ENCODE data around the gene AGRN.
A peak's percentile ranks its signal among the peaks of the same experiment; 100 is the strongest.

- no peak for TF ChIP-seq TEAD4 (IDR thresholded peaks at IDR 0.05)
- no peak for TF ChIP-seq RAD21 (IDR thresholded peaks at IDR 0.05; ENCODE audit: low read depth)
- no peak for TF ChIP-seq CREB1 (IDR thresholded peaks at IDR 0.05; ENCODE audit: low read depth)
- TF ChIP-seq EGR1 (IDR thresholded peaks at IDR 0.05): no peak
- TF ChIP-seq, protein P1, sequence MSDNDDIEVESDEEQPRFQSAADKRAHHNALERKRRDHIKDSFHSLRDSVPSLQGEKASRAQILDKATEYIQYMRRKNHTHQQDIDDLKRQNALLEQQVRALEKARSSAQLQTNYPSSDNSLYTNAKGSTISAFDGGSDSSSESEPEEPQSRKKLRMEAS (IDR thresholded peaks at IDR 0.05): no peak
- peak; percentile 37; the same call in 1 of the 2 replicates for TF ChIP-seq ZBTB7A (IDR thresholded peaks at IDR 0.05; ENCODE audit: low read depth)
- no peak for TF ChIP-seq EP300 (IDR thresholded peaks at IDR 0.05; ENCODE audit: borderline replicate concordance)
- TF ChIP-seq CEBPB (IDR thresholded peaks at IDR 0.05): no peak
- no peak for TF ChIP-seq YY1 (IDR thresholded peaks at IDR 0.05; ENCODE audit: low read depth)
- TF ChIP-seq TCF12 (IDR thresholded peaks at IDR 0.05; ENCODE audit: low read depth): no peak
- TF ChIP-seq REST (IDR thresholded peaks at IDR 0.05; ENCODE audit: low read depth): no peak
- TF ChIP-seq TAF1 (IDR thresholded peaks at IDR 0.05; ENCODE audit: low read depth): no peak
- TF ChIP-seq, protein P2, sequence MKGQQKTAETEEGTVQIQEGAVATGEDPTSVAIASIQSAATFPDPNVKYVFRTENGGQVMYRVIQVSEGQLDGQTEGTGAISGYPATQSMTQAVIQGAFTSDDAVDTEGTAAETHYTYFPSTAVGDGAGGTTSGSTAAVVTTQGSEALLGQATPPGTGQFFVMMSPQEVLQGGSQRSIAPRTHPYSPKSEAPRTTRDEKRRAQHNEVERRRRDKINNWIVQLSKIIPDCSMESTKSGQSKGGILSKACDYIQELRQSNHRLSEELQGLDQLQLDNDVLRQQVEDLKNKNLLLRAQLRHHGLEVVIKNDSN (IDR thresholded peaks at IDR 0.05): no peak
Measured at GRCh38 chr1:1075148-1075935, 55.4 kb downstream of the AGRN start.
